Subcutaneous adipose tissue (tissue), 4 donors: ENCODE results near the gene SLC1A7. TPM values are rescaled to one million over a fixed set of nuclear protein-coding genes. Genes with fewer than 3 reads are reported as not detected.

Source experiments
- CTCF ChIP-seq: fragments of 450-650 bp; IDR thresholded peaks from one replicate; pipeline ENCODE4 v1.5.1; 2016; ENCODE audit warnings: low read depth, mild to moderate bottlenecking, control low read depth, antibody characterized with exemption, moderate library complexity
- total RNA-seq, 4 donors: library from RNA; depleted of rRNA; stranded (reverse); fragments of >200 nt; gene quantifications; one replicate each; pipeline ENCODE4 v1.1.0, GENCODE V29; 2016

SLC1A7 gene
- total RNA-seq, 4 donors from 2014 or later, result 0.17 to 0.94 TPM; not detected in 2

GRCh38 chr1:53121319-53122172 lies 20.9 kb downstream of the SLC1A7 start:
- no peak for TF ChIP-seq CTCF

GRCh38 chr1:53120659-53121058 lies 21.8 kb downstream of the SLC1A7 start:
- no peak for TF ChIP-seq CTCF

GRCh38 chr1:53117836-53118235 lies 24.6 kb downstream of the SLC1A7 start:
- no peak for TF ChIP-seq CTCF

- no peak for TF ChIP-seq CTCF
Measured at GRCh38 chr1:53116933-53117600, 25.4 kb downstream of the SLC1A7 start.

- TF ChIP-seq CTCF, result no peak
Measured at GRCh38 chr1:53116307-53116810, 26.1 kb downstream of the SLC1A7 start.

GRCh38 chr1:53115403-53116306 lies 26.8 kb downstream of the SLC1A7 start:
- no peak for TF ChIP-seq CTCF
